GM21367 (cell line): ENCODE data around the gene PGM1.
"Not testable (repeated sequence)": the region's sequence is repeated elsewhere in the genome, so short reads cannot be mapped to it uniquely, and the experiment has no call there.

ENCODE experiments used
- ATAC-seq: cut with Tn5 transposase; IDR thresholded peaks from one replicate; pipeline ENCODE4 v1.9.1; 2021; ENCODE audit not compliant: unreplicated experiment

The PGM1 gene

GRCh38 chr1:63593303-63593885 is at the start of gene PGM1:
Gene PGM1, plus strand, starts transcription at chr1:63593411. Its CDS starts 78 bp downstream, at chr1:63593489.
- ATAC-seq, result peak; percentile 69

- ATAC-seq, result no peak
These were observed 47.4 kb upstream of the PGM1 start for GRCh38 chr1:63545780-63546179.

DNA sequence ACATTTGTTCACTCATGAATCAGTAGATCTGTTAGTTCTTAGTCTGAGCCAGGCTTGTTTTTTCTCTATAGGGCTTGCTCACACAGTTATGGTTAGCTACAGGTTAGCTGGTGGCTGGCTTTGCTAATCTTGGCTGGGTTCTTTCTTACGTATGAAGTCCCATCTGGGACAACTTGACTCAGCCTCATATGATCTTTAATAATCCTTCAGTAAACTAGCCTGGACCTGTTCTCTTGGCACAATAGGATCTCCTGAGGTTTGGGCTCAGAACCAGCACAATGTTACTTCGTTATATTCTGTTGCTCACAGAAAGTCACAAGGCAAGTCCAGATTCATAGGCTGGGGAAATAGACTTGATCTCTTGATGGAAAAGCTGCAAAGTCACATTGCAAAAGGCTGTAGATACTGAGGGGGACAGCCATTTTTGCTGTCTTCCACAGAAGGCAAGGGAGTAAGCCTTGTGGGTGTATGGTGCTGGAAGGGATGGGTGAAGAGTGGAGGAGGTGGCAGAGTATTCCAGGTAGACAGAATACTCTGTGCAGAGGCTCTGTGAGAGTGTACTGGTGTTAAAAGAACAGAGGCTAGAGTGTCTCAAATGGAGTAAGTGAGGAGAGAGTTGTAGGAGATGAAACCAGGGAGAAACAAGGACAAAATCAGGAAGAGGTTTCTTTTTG is 45.5 kb upstream of the PGM1 start:
- no peak for ATAC-seq

DNA sequence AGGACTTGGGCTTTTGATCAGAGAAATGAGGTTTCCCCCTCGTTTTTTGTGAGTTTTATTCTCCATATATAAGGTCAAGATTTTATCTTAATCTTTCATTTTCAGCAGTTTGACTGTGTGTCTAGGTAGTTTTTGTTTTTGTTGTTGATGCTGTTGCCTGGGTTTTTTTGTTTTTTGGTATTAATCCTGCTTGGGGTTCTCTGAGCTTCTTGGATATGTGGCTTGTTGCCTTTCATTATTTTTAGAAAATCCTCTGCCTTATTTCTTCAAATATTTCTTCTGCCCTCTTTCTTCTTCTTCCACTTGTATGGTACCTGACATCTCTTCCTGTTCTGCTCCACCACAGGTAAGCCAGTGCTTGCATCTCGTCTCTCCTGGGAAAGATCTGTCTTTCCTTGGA is 44.9 kb upstream of the PGM1 start:
- no peak for ATAC-seq

- ATAC-seq, result no peak
These were observed 44.3 kb upstream of the PGM1 start for GRCh38 chr1:63548877-63549276.

DNA sequence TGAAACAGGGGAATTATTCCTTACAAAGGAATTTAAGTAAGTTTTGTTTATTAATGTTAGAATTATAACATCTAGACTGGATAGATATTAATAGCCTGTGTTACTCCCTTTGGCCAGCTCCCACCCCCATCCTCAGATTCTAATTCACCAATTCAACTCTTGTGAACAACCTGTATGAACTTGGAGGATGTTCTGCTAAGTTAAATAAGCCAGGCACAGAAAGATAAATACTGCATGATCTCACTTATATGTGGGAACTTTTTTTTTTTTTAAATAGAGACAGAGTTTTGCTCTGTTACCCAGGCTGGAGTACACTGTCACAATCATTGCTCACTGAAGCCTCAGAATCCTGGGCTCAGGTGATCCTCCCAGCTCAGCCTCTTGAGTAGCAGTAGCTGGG is 37.7 kb upstream of the PGM1 start:
- no peak for ATAC-seq

DNA sequence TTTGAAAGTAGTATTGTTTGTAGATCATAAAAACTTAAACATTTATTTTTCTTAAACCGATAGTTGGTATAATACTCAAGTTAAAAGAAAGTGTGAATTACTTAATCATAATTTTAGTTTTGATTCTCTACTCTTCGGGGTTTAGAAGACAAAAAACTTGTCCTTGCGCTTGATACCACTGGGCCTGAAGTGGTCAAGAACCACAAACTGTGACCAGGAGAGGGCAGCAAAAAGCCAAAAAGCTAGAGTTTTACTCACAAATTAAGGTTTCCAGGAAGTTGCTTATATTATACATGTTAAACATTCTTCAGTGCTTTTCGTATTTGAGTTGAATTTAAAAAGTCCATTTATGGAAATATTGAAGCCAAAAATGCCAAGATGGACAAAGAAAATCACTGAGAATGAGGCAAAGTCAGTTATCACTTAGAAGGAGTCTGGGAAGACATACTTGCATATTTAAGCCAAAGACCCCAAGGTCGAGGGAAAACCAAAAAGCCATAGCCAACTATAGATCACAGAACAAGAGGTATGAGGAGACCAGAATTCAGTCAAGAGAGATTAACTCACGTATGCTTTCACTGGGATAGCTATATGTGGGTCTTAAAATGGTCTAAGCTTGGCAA is 35.7 kb upstream of the PGM1 start:
- ATAC-seq, result no peak

DNA sequence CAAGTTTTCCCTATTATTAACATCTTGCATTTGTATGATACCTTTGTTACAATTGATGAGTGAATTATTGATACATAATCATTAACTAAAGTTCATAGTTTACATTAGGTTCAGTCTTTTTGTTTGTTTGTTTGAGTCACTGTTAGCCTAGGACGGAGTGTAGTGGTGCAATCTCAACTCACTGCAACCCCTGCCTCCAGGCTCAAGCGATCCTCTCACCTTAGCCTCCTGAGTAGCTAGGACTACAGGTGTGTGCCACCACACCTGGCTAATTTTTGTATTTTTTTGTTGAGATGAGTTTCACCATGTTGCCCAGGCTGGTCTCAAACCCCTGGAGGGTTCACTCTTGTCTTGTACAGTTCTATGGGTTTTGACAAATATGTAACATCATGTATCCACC is 33.9 kb upstream of the PGM1 start:
- ATAC-seq, result no peak

- no peak for ATAC-seq
These were observed 29.5 kb upstream of the PGM1 start for GRCh38 chr1:63563745-63564144.

DNA sequence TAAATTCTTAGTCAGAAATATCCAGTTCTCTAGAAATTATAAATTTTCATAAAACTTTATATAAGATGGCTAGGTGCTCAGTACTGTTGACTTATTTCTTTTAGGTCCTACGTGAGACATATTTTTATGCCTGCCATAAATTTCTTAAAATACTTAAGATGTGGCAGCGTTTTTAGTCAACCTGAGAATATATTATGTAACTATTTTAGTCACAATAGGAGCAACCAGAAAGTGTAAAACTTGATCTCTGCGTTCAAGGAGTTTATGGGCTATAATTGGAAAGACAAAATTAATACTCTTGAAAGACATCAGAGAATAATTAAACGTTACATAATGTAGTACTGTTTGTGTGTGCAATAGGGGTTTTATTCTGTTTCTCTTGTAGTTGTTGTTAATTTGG is 24.1 kb upstream of the PGM1 start:
- ATAC-seq, result no peak

- no peak for ATAC-seq
These were observed 23.4 kb upstream of the PGM1 start for GRCh38 chr1:63569640-63570316.

DNA sequence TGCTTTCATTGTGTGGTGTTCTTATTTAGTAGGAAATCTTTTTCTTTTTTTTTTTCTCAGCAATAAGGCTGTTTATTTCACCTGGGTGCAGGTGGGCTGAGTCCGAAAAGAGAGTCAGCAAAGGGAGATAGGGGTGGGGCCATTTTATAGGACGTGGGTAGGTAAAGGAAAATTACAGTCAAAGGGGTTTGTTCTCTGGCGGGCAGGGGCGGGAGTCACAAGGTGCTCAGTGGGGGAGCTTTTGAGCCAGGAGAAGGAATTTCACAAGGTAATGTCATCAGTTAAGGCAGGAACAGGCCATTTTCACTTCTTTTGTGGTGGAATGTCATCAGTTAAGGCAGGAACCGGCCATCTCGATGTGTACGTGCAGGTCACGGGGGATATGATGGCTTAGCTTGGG is 20.5 kb upstream of the PGM1 start:
- not testable (repeated sequence) for ATAC-seq

GRCh38 chr1:63574203-63574796 is 18.9 kb upstream of the PGM1 start:
- not testable (repeated sequence) for ATAC-seq

GRCh38 chr1:63575340-63575826 is 17.8 kb upstream of the PGM1 start:
- ATAC-seq, result no peak

DNA sequence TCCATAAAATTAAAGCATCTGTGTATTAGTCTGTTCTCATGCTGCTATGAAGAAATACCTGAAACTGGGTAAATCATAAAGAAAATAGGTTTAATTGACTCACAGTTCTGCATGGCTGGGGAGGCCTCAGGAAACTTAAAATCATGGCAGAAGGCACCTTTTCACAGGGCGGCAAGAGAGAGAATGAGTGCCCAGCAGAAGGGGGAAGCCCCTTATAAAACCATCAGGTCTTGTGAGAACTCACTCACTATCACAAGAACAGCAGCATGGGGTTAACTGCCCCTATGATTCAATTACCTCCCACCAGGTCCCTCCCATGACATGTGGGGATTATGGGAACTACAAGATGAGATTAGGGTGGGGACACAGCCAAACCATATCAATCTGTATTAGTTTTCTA is 6.9 kb upstream of the PGM1 start:
- ATAC-seq, result not testable (repeated sequence)

- ATAC-seq, result no peak
These were observed 3.0 kb upstream of the PGM1 start for GRCh38 chr1:63590166-63590560.

GRCh38 chr1:63592536-63593302 is 492 bp upstream of the PGM1 start:
- ATAC-seq, result no peak

DNA sequence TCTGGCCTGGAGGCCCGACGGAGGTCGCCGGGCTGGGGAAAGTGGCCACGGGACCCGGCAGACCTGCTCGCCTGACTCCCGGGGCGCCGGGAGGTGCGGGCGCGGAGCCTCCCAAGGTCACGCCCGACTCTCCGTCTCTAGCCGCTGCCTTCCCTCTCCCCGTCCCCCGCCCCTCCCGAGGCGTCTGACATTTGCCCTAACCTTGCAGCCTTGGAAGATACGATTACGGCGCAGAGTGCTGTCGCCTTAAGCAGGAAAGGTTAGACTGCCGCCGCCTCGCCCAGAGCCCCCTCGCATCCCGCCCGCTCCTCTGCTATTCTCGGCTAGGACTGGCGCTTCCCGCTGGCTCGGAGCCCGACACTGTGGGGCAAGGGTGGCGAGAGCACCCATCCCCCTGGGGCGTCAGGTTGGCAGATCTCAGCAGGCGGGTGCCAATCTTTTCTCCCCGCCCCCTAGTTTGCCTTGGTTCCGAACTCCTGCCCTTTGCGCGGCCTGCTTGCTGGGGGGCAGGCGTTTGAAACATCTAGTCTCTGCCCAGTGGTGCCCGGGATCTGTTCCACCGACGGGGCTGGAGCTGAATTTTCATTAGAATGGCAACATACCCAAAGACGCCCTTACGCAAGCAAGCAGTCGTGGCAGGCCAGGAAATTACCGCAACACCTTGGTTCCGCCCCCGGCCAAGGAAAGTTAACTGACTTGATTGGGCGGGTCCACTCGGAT is 835 bp downstream of the PGM1 start:
- peak; percentile 42 for ATAC-seq

DNA sequence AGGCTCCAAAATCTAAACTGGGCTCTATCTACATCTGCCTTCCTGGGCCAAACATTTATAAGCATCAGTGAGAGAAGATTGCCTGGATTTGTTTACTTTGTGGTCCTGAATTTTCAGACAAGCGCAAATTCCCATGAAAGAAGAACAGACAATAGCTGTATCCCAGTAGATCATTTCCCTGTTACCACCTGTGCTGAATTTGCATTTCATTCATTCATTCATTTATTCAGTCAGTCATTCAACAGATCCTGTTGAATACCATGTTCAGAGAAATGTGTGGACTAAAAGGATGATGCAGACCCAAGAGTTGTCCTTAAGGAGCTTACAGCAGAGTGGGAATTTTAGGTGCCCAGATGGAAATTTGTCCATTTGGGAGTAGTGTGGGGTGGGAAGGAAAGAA is 2.2 kb downstream of the PGM1 start:
- ATAC-seq, result no peak

DNA sequence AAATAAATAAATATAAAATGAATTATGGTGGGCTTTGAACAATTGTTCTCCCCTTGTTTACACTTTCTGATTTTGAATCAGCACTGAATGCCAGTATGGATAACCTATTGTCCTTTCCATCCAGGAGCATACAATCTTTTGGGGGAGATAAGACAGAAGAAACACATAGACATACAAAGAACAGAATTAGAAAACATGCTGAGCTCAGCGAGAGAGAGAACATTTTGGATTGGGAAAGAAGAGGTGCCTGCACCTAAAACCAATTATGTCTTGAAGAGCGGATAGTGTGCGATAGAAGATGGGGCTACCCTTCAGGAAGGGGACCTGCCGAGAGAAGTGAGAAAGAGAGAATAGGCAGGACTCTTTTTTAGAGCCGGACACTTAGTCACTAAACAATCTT is 6.6 kb downstream of the PGM1 start:
- no peak for ATAC-seq
